ENCODE measurements around the gene GTF3C4. TPM values are rescaled to one million over a fixed set of nuclear protein-coding genes. Genes with fewer than 3 reads are reported as not detected.
"Not testable (repeated sequence)": the region's sequence is repeated elsewhere in the genome, so short reads cannot be mapped to it uniquely, and the experiment has no call there.

The GTF3C4 gene
- polyA plus RNA-seq, 1 donor, result 13.7 TPM

DNA sequence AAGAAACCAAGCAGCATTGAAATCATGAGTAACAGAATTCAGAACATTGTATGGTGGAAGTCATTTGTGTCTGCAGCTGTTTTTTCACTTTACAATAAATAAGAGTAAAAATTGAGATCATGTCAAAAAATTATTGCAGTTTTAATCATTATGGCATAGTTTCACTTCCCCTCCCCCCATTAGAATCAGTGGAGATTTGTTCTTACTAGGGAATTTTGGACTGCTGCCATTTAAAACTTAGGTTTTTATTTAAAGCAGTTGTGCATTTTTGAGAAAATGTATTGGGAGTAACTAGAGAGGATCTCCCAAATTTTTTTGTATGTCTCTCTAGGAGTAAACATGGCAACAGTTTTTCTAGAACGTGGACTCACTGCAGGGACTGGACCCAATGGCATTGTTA is 20.4 kb downstream of the GTF3C4 start:
- no CpG with 5 or more reads among the region's 1 CpG for WGBS (ENCODE audit: insufficient coverage, low lambda C conversion rate)

DNA sequence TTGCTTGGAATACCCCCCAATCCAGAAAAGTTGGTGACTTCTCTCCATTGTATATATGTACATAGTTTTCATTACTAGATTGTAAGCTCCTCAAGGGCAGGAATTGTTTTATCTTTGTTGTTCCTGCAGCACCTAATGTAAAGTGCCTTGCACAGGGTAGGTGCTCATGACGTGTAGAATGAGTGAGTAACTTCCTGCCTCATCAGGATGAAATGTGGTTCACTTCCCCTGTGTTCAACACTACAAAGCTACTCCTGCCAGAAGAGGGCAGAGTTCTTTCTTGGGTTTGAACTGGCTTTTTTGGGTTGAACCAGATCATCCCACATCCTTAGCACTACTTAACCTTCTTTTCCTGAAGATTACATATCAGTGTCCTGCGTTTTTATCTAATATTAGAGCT is 23.9 kb downstream of the GTF3C4 start:
- WGBS (ENCODE audit: insufficient coverage, low lambda C conversion rate), result no CpG with 5 or more reads among the region's 2 CpGs
- DNase-seq, result peak in 1 of 2 donors; percentile 11
- Histone ChIP-seq H3K4me1 (ENCODE audit: control insufficient read depth, insufficient read depth, low read length) (no peaks in the 10 kb centered on the region), H3K27ac (ENCODE audit: low read length) (no peak overlapping the region), H3K9me3 (ENCODE audit: control insufficient read depth, low read depth, low read length) (peaks cover 11% of the 10 kb centered on the region), H3K4me3 (ENCODE audit: low read length) (no peak overlapping the region), H3K27me3 (ENCODE audit: control insufficient read depth, insufficient read depth, low read length) (no peaks in the 10 kb centered on the region), H3K36me3 (ENCODE audit: control insufficient read depth, insufficient read depth, low read length) (peaks cover 19% of the 10 kb centered on the region)

More for the DNA sequence above, 20.4 kb downstream of the GTF3C4 start:
- peaks cover 45% of the 10 kb centered on the region for H3K36me3 ChIP-seq (ENCODE audit: control insufficient read depth, insufficient read depth, low read length)
- H3K4me3 ChIP-seq (ENCODE audit: low read length), result no peak overlapping the region
- DNase-seq, result no peak
- no peak overlapping the region for H3K27ac ChIP-seq (ENCODE audit: low read length)
- H3K27me3 ChIP-seq (ENCODE audit: control insufficient read depth, insufficient read depth, low read length), result no peaks in the 10 kb centered on the region
- no peaks in the 10 kb centered on the region for H3K9me3 ChIP-seq (ENCODE audit: control insufficient read depth, low read depth, low read length)
- no peaks in the 10 kb centered on the region for H3K4me1 ChIP-seq (ENCODE audit: control insufficient read depth, insufficient read depth, low read length)

DNA sequence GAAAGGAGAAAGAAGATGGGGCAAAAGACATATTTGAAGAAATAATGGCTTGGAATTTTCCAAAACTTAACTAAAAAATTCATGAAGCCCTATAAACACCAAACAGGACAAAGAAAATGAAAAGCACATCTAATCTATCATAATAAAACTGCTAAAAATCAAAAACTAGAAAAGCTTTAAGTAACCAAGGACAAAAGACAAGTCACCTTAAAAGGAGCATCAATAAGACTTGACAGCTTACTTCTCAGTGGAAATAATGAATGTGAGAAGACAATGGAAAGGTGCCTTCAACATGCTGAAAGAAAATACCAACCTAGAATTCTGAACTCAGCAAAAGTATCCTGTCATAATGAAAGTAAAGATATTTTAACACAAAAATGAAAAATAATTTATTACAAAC is 27.0 kb downstream of the GTF3C4 start:
- no peaks in the 10 kb centered on the region for H3K36me3 ChIP-seq (ENCODE audit: control insufficient read depth, insufficient read depth, low read length)
- no peak overlapping the region for H3K4me3 ChIP-seq (ENCODE audit: low read length)
- DNase-seq, result no peak
- no peaks in the 10 kb centered on the region for H3K4me1 ChIP-seq (ENCODE audit: control insufficient read depth, insufficient read depth, low read length)
- H3K27ac ChIP-seq (ENCODE audit: low read length), result no peak overlapping the region
- peaks cover 11% of the 10 kb centered on the region for H3K9me3 ChIP-seq (ENCODE audit: control insufficient read depth, low read depth, low read length)
- H3K27me3 ChIP-seq (ENCODE audit: control insufficient read depth, insufficient read depth, low read length), result no peaks in the 10 kb centered on the region

DNA sequence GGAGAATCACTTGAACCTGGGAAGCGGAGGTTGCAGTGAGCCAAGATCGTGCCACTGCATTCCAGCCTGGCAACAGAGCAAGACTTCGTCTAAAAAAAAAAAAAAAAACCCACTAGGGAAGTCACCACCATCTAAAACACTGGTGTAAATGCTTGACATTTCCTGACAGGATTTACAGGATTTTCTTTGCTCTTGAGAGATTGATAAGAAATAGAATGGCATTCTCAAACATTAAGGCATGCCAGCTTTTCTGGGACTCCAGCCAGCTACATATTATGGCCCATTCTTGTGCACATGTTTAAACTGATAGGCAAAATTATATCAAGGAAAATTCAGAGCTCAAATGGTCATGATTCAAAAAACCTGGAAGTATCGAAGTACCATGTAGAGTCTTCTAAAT is 28.7 kb downstream of the GTF3C4 start:
- Histone ChIP-seq H3K4me1 (ENCODE audit: control insufficient read depth, insufficient read depth, low read length) (no peaks in the 10 kb centered on the region), H3K4me3 (ENCODE audit: low read length) (no peak overlapping the region), H3K36me3 (ENCODE audit: control insufficient read depth, insufficient read depth, low read length) (no peaks in the 10 kb centered on the region), H3K27ac (ENCODE audit: low read length) (no peak overlapping the region), H3K9me3 (ENCODE audit: control insufficient read depth, low read depth, low read length) (peaks cover 11% of the 10 kb centered on the region), H3K27me3 (ENCODE audit: control insufficient read depth, insufficient read depth, low read length) (no peaks in the 10 kb centered on the region)
- WGBS (ENCODE audit: insufficient coverage, low lambda C conversion rate), result no CpG with 5 or more reads among the region's 4 CpGs
- no peak for DNase-seq

DNA sequence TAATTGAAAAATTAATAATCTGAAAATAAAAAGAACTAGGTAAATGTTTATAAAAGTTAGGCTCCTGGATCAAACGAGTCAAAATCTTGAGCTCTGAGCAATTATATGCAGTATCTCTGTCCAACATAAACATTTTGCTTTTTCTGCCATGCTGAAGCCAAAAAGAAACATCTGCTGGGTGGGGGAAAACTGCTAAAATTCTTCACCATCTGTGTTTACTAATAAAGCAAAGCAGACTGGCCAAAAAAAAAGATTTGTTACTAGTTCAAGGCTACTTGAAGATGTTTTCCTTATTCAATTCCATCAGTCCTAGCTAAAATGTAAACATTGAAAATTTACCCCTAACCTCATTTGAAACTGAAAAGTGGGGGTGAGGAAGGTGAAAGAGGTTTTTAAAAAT is 29.7 kb downstream of the GTF3C4 start:
- no peak for DNase-seq
- Histone ChIP-seq H3K27ac (ENCODE audit: low read length) (no peak overlapping the region), H3K4me3 (ENCODE audit: low read length) (no peak overlapping the region), H3K27me3 (ENCODE audit: control insufficient read depth, insufficient read depth, low read length) (no peaks in the 10 kb centered on the region), H3K9me3 (ENCODE audit: control insufficient read depth, low read depth, low read length) (peaks cover 11% of the 10 kb centered on the region), H3K36me3 (ENCODE audit: control insufficient read depth, insufficient read depth, low read length) (no peaks in the 10 kb centered on the region), H3K4me1 (ENCODE audit: control insufficient read depth, insufficient read depth, low read length) (no peaks in the 10 kb centered on the region)
- WGBS (ENCODE audit: insufficient coverage, low lambda C conversion rate), result 57% methylated on average over 1 of the region's 1 CpG

DNA sequence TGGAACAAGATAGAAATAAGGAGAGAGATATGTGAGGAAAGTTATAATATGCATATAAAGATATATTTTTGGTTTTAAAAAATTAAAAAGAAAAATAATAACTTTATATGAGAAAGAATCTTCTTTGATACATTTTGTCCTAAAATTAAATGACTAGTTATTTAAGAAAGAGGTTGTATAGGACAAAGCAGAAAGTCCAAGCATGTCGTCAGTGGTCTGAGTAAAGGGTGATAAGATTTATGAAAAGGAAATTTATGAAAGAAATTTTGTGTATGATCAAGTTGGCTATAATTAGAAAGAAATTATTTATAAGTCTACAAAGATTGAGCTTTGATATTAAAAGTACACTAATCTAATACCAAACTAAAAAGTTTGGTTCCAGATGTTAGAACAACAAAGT is 32.0 kb downstream of the GTF3C4 start:
- WGBS (ENCODE audit: insufficient coverage, low lambda C conversion rate), result 33% methylated on average over 1 of the region's 1 CpG
- Histone ChIP-seq H3K4me3 (ENCODE audit: low read length) (no peak overlapping the region), H3K27ac (ENCODE audit: low read length) (no peak overlapping the region), H3K4me1 (ENCODE audit: control insufficient read depth, insufficient read depth, low read length) (no peaks in the 10 kb centered on the region), H3K9me3 (ENCODE audit: control insufficient read depth, low read depth, low read length) (peaks cover 6% of the 10 kb centered on the region), H3K27me3 (ENCODE audit: control insufficient read depth, insufficient read depth, low read length) (no peaks in the 10 kb centered on the region), H3K36me3 (ENCODE audit: control insufficient read depth, insufficient read depth, low read length) (no peaks in the 10 kb centered on the region)
- no peak for DNase-seq

DNA sequence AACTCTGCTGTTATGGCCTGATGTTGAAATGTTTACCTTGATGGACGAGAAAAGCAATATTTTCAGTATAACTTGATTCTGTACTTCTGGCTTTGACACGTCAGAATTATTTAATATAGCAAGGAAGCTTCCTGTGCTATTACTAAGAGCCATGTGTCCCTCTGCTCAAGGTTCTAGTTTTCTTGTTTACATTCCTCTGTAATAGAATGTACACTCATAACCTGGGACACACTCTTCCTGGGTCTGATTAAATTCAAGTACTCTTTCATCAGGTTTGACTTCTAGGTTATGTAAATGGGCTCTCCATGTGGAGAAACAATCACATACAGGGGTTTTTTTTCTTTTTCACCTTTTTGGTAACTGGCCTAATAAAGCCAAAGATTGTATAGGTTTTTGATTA is 33.1 kb downstream of the GTF3C4 start:
- Histone ChIP-seq H3K27me3 (ENCODE audit: control insufficient read depth, insufficient read depth, low read length) (no peaks in the 10 kb centered on the region), H3K36me3 (ENCODE audit: control insufficient read depth, insufficient read depth, low read length) (no peaks in the 10 kb centered on the region), H3K27ac (ENCODE audit: low read length) (no peak overlapping the region), H3K4me1 (ENCODE audit: control insufficient read depth, insufficient read depth, low read length) (no peaks in the 10 kb centered on the region), H3K4me3 (ENCODE audit: low read length) (no peak overlapping the region), H3K9me3 (ENCODE audit: control insufficient read depth, low read depth, low read length) (no peaks in the 10 kb centered on the region)
- WGBS (ENCODE audit: insufficient coverage, low lambda C conversion rate), result 83% methylated on average over 1 of the region's 2 CpGs
- no peak for DNase-seq

DNA sequence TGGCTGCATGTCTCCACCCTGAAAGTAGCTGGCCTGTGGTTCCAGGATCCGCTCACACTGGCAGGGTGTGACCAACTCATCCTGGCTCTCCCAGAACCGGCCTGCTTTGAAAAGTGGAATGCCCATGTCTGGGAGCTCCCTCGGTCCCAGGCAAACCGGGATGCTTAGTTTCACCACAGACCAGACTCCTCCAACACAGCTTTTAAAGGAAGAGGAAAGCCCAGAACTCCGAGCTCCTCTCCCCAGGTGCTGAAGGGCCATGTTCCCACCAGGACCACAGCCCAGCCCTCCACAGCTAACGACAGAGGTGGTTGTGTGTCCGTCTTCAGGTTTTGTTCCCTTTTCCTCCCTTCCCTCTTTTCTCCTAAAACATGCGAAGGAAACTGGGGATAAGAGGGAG is 38.0 kb downstream of the GTF3C4 start:
- Histone ChIP-seq H3K9me3 (ENCODE audit: control insufficient read depth, low read depth, low read length) (no peaks in the 10 kb centered on the region), H3K27ac (ENCODE audit: low read length) (no peak overlapping the region), H3K36me3 (ENCODE audit: control insufficient read depth, insufficient read depth, low read length) (no peaks in the 10 kb centered on the region), H3K4me3 (ENCODE audit: low read length) (no peak overlapping the region), H3K4me1 (ENCODE audit: control insufficient read depth, insufficient read depth, low read length) (no peaks in the 10 kb centered on the region), H3K27me3 (ENCODE audit: control insufficient read depth, insufficient read depth, low read length) (no peaks in the 10 kb centered on the region)
- WGBS (ENCODE audit: insufficient coverage, low lambda C conversion rate), result no CpG with 5 or more reads among the region's 8 CpGs
- no peak for DNase-seq

DNA sequence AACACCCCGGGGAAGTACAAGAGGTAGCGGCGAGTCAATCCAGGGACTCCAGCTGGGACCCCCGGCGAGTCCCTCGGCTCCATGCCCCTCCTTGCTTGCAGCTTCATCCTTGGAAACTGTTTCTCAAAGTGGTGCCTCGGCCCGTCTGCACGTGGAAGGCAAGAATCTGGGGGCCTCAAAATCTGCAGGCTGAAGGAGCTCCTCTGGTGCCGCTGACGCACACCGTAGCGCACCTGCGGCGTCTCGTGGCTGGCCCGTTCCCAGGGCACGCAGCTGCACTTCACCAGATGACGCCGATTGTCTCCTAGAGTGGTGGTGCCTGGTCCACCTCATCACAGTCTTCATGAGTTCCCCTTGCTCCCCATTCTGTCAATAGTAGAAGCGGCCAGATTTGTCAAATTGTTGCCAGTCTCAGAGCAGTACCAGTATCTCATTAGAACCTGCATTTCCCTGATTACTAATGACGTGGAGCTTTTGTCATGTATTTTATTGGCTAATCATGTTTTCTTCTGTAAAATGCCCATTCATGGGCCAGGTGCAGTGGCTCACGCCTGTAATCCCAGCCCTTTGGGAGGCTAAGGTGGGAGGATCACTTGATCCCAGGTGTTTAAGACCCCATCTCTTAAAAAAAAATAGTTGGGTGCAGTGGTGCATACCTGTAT is 38.6 kb downstream of the GTF3C4 start:
- no CpG with 5 or more reads among the region's 23 CpGs for WGBS (ENCODE audit: insufficient coverage, low lambda C conversion rate)
- Histone ChIP-seq H3K9me3 (ENCODE audit: control insufficient read depth, low read depth, low read length) (no peaks in the 10 kb centered on the region), H3K4me1 (ENCODE audit: control insufficient read depth, insufficient read depth, low read length) (no peaks in the 10 kb centered on the region), H3K27ac (ENCODE audit: low read length) (no peak overlapping the region), H3K27me3 (ENCODE audit: control insufficient read depth, insufficient read depth, low read length) (no peaks in the 10 kb centered on the region), H3K36me3 (ENCODE audit: control insufficient read depth, insufficient read depth, low read length) (no peaks in the 10 kb centered on the region), H3K4me3 (ENCODE audit: low read length) (no peak overlapping the region)
- DNase-seq, result no peak

DNA sequence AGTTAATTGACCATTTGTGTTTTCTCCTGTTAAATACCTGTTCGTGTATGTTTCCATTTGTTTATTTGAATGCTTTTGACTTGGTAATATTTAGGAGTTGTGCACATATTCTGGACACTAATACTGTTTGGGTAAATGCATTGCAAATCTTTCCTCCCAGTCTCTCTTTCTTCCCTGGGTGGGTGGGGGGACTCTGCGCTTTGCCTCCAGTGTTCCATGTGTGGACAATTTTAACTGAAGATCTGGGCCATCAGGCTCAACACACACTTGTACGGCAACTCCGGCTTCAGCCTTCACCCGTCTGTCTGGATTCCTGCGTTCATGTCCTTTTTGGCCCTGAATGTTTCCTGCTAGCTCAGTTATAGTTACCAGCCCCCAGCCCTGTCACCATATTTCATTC is 40.1 kb downstream of the GTF3C4 start:
- H3K4me3 ChIP-seq (ENCODE audit: low read length), result no peak overlapping the region
- no peaks in the 10 kb centered on the region for H3K4me1 ChIP-seq (ENCODE audit: control insufficient read depth, insufficient read depth, low read length)
- H3K36me3 ChIP-seq (ENCODE audit: control insufficient read depth, insufficient read depth, low read length), result no peaks in the 10 kb centered on the region
- no peak overlapping the region for H3K27ac ChIP-seq (ENCODE audit: low read length)
- no peak for DNase-seq
- WGBS (ENCODE audit: insufficient coverage, low lambda C conversion rate), result no CpG with 5 or more reads among the region's 6 CpGs
- H3K27me3 ChIP-seq (ENCODE audit: control insufficient read depth, insufficient read depth, low read length), result no peaks in the 10 kb centered on the region
- H3K9me3 ChIP-seq (ENCODE audit: control insufficient read depth, low read depth, low read length), result no peaks in the 10 kb centered on the region

DNA sequence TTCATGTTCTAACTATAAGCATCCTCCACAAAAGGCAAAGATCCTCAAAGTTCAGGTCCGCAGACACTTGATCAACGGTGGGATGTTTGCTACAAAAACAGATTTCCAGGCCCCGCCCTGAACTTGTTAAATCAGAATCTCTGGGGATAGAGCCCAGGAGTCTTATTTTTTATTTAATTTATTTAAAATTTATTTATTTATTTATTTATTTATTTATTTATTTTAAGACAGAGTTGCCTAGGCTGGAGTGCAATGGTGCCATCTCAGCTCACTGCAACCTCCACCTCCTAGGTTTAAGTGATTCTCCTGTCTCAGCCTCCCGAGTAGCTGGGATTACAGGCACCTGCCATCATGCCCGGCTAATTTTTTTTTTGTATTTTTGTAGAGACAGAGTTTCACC is 40.9 kb downstream of the GTF3C4 start:
- not testable (repeated sequence) for DNase-seq; H3K4me3 ChIP-seq (ENCODE audit: low read length); H3K36me3 ChIP-seq (ENCODE audit: control insufficient read depth, insufficient read depth, low read length); H3K4me1 ChIP-seq (ENCODE audit: control insufficient read depth, insufficient read depth, low read length); H3K9me3 ChIP-seq (ENCODE audit: control insufficient read depth, low read depth, low read length); H3K27ac ChIP-seq (ENCODE audit: low read length); H3K27me3 ChIP-seq (ENCODE audit: control insufficient read depth, insufficient read depth, low read length)
- 100% methylated on average over 3 of the region's 5 CpGs for WGBS (ENCODE audit: insufficient coverage, low lambda C conversion rate)

Data from large intestine (tissue), 3 donors.